Muscle of leg (tissue), 11 donors: ENCODE results near the gene CALCOCO1. TPM values are rescaled to one million over a fixed set of nuclear protein-coding genes. Genes with fewer than 3 reads are reported as not detected.
A peak's percentile ranks its signal among the peaks of the same experiment; 100 is the strongest.
"Not testable (repeated sequence)": the region's sequence is repeated elsewhere in the genome, so short reads cannot be mapped to it uniquely, and the experiment has no call there.

ENCODE experiments used
- DNase-seq: peaks from one replicate; pipeline ENCODE4 v3.0.0; 2013
- H3K27ac ChIP-seq: one replicate; pipeline ENCODE4 v1.5.1; 2013; ENCODE audit warnings: mild to moderate bottlenecking, low read length, control low read depth
- H3K27me3 ChIP-seq: one replicate; pipeline ENCODE4 v1.6.1; 2013; ENCODE audit warnings: low read length; ENCODE audit not compliant: control insufficient read depth, insufficient read depth
- H3K36me3 ChIP-seq: one replicate; pipeline ENCODE4 v1.6.1; 2013; ENCODE audit warnings: low read length; ENCODE audit not compliant: control insufficient read depth, insufficient read depth
- H3K4me1 ChIP-seq: one replicate; pipeline ENCODE4 v1.6.1; 2013; ENCODE audit warnings: low read length; ENCODE audit not compliant: control insufficient read depth, insufficient read depth
- H3K4me3 ChIP-seq: one replicate; pipeline ENCODE4 v1.5.1; 2013; ENCODE audit warnings: low read length, control low read depth
- H3K9me3 ChIP-seq: replicated peaks from 2 replicates; pipeline ENCODE4 v1.6.1; 2013; ENCODE audit warnings: low read depth, low read length; ENCODE audit not compliant: control insufficient read depth
- whole genome bisulfite sequencing: methylation state at CpG from one replicate; pipeline ENCODE4 v1.1.5; 2013; ENCODE audit warnings: missing lambda C conversion rate; ENCODE audit not compliant: insufficient coverage; 5-methylcytosine and 5-hydroxymethylcytosine counted together
- polyA plus RNA-seq, 8 donors: library from polyadenylated mRNA; unstranded; fragments of 120-200 nt; gene quantifications; one replicate each; pipeline versions ENCODE4 v1.2.1 to v1.2.3, GENCODE V29; 2013; ENCODE audit warnings: inconsistent platforms in 1 of 8, low replicate concordance in 1 of 8; ENCODE audit not compliant: insufficient read length in 8 of 8, insufficient read depth in 1 of 8
- total RNA-seq: library from RNA; stranded (reverse); fragments of 120-200 nt; gene quantifications from one replicate; pipeline ENCODE4 v1.2.4, GENCODE V29; 2013

CALCOCO1 gene
- total and polyA plus RNA-seq, 9 donors, result 65.9 to 96.6 (median 77.5) TPM

DNA sequence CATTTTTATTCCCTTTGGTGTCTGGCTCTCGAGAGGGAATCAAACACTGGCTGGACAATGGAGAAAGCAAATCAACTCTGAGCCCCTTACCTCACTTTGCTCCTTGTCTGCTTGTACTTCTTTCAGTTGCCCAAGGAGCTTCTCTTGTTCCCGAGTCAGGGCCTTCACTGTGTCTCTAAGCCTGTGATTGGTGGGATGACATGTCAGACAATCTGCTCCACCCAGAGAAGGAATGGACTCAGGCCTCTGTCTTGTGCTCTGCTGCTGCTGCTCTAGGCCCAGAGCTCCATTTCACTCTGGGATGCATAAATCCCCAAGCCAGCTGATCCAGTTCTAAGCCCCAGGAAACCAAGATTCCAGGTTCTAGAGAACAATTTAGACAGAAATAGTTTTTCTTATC lies 7.6 kb downstream of the CALCOCO1 start:
- H3K4me1 ChIP-seq, result no peaks in the 10 kb centered on the region
- no peaks in the 10 kb centered on the region for H3K9me3 ChIP-seq
- WGBS, result no CpG with 5 or more reads among the region's 2 CpGs
- DNase-seq, result no peak
- peaks cover 69% of the 10 kb centered on the region for H3K36me3 ChIP-seq
- H3K4me3 ChIP-seq, result no peak overlapping the region
- no peaks in the 10 kb centered on the region for H3K27me3 ChIP-seq
- H3K27ac ChIP-seq, result no peak overlapping the region

DNA sequence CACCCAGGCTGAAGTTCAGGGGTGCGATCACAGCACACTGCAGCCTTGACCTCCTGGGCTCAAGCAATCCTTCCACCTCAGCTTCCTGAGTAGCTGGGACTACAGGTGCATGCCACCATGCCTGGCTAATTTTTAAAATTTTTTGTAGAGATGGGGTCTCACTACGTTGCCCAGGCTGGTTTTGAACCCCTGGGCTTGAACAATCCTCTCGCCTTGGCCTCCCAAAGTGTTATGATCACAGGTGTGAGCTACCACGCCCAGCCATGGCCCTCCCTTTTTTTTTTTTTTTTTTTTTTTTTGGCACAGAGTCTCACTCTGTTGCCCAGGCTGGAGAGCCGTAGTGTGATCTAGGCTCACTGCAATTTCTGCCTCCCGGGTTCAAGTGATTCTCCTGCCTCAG lies 8.7 kb downstream of the CALCOCO1 start:
- H3K9me3 ChIP-seq, H3K4me3 ChIP-seq, H3K27me3 ChIP-seq, H3K27ac ChIP-seq, H3K4me1 ChIP-seq, DNase-seq: not testable (repeated sequence)
- 100% methylated on average over 4 of the region's 6 CpGs for WGBS
- H3K36me3 ChIP-seq, result peaks cover 69% of the 10 kb centered on the region

DNA sequence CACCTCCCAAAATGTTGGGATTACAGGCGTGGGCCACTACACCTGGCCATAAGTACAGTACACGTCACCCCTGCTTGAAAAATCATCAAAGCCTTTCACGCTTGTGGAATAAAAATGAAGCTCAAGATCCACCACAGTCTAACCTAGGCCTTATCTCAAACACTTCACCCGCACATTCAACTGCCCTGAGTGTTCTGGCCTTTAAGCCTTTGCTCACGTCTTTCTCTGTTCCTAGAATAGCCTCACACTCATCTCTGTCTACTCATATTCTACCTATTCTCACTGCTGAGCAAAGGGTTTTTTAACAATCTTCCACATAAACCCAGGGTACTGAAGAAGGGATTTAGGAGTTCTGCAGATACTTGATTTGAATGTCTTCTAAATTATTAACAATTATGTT lies 9.9 kb downstream of the CALCOCO1 start:
- Histone ChIP-seq H3K27me3 (no peaks in the 10 kb centered on the region), H3K4me3 (no peak overlapping the region), H3K36me3 (peaks cover 72% of the 10 kb centered on the region), H3K27ac (no peak overlapping the region), H3K4me1 (no peaks in the 10 kb centered on the region), H3K9me3 (no peaks in the 10 kb centered on the region)
- no peak for DNase-seq
- 81% methylated on average over 5 of the region's 5 CpGs for WGBS

DNA sequence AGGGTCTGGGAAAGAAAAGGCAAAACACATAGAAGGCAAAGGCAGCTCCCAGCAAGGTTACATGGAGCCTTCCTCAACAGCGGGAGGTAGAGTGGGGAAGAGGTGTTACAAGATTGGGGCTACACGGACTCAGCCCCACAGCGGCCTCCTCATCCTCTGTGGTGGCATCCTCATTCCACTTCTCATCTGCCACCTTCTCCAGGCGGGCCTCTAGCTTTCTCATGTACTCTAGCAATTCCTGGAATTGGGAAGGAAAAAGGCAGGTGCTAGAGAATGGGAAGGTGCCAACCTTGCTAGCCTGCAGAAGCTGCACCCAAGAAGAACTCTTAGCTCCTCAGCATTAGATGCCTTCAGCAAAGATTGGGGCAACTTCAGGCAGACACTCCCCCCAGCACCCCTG lies 13.2 kb downstream of the CALCOCO1 start:
- WGBS, result no CpG with 5 or more reads among the region's 4 CpGs
- no peak overlapping the region for H3K4me3 ChIP-seq
- H3K27me3 ChIP-seq, result no peaks in the 10 kb centered on the region
- DNase-seq, result no peak
- H3K27ac ChIP-seq, result no peak overlapping the region
- H3K4me1 ChIP-seq, result no peaks in the 10 kb centered on the region
- peaks cover 60% of the 10 kb centered on the region for H3K36me3 ChIP-seq
- H3K9me3 ChIP-seq, result no peaks in the 10 kb centered on the region

DNA sequence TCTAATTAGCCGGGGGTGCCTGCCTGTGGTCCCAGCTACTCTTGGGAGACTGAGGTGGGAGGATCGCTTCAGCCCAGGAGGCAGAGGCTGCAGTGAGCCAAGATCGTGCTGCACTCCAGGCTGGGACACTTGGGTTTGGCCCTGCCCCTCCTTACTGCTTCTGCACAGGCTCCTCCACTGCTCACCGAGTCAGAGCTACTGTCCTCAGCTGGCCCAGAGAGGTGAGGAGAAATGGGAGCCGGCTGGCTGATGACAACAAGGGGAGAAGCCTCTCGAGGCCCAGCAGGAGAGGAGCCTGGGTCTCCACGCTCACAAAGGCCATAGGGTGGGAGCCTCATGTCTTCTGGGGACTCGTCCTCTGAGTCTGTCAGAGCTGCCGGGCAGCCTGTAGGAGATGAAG lies 13.7 kb downstream of the CALCOCO1 start:
- Histone ChIP-seq H3K4me3 (no peak overlapping the region), H3K9me3 (no peaks in the 10 kb centered on the region), H3K36me3 (peaks cover 58% of the 10 kb centered on the region), H3K4me1 (no peaks in the 10 kb centered on the region), H3K27me3 (no peaks in the 10 kb centered on the region), H3K27ac (no peak overlapping the region)
- WGBS, result 82% methylated on average over 7 of the region's 9 CpGs
- no peak for DNase-seq

DNA sequence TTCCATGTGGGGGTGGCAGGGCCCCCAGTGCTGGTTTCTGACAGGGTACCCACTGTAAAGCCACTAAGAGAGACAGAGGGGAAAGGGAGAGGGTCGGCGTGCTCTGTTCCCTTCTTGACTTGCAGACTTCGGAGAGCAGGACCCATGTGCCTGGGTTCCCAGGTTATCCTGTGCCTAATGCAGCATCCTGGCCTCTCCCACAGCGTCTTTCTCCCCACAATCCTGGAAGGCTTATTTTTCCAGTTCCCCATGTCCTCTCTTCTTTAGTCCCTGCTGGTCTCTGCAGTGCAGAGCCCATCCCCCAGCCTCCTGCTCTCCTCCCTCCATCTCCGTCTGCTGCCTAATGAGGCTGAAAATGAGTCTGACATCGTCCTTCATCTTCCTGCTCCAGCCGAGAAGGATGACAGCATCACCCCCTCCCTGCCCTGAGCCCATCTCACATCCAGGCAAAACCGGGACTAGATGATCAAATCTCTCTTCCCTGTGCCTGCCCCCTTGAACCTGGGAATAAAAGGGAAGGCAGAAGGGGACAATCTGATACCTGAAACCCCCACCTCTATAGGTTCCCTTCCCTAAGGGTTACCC lies 15.1 kb downstream of the CALCOCO1 start:
- Histone ChIP-seq H3K27me3 (peaks cover 6% of the 10 kb centered on the region), H3K9me3 (no peaks in the 10 kb centered on the region), H3K4me3 (no peak overlapping the region), H3K36me3 (peaks cover 56% of the 10 kb centered on the region), H3K27ac (no peak overlapping the region), H3K4me1 (no peaks in the 10 kb centered on the region)
- 51% methylated on average over 5 of the region's 8 CpGs for WGBS
- DNase-seq, result no peak

DNA sequence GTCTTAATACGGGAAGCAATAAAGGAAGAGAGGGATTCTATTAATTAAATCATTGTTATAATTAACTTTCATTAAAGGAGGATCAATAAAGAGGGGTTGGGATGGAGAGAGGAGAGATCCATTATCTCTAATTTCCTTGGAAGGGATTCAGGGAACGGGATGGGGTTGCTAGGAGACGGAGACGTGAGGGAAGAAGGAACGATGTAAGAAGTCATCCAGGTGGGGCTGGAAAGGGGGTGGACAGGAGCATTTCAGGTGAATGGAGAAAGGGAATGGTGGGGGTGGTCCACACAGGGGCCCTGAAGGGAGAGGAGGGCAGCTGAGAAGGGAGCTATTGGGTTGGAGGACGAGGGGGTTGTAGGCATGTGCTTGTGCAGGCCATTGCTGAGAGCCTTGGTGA lies 17.2 kb downstream of the CALCOCO1 start:
- Histone ChIP-seq H3K27ac (no peak overlapping the region), H3K9me3 (no peaks in the 10 kb centered on the region), H3K4me3 (no peak overlapping the region), H3K36me3 (peaks cover 38% of the 10 kb centered on the region), H3K27me3 (peaks cover 12% of the 10 kb centered on the region), H3K4me1 (no peaks in the 10 kb centered on the region)
- WGBS, result 42% methylated on average over 5 of the region's 6 CpGs
- DNase-seq, result no peak

DNA sequence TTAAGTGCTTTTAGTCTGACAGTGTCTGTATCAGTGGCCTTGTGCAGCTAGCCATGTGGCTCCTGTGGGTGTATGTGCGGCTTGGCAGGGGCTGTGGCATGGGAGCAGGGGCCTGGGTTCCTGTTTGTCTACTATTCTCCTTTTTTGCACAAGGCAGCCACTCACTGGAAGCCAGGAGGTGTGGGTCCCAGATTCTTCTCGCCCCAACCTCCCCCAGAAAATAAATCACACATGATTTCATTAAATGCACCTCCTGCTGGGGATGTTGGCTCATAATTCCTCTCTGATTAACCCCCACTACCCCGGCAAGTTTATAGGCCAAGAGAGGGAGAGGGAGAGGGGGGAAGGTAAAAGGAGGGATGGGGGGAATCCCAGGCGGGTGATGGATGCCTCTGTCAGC lies 17.6 kb downstream of the CALCOCO1 start:
- no peak for DNase-seq
- Histone ChIP-seq H3K4me3 (no peak overlapping the region), H3K36me3 (peaks cover 33% of the 10 kb centered on the region), H3K9me3 (no peaks in the 10 kb centered on the region), H3K27me3 (peaks cover 13% of the 10 kb centered on the region), H3K4me1 (no peaks in the 10 kb centered on the region), H3K27ac (no peak overlapping the region)
- WGBS, result no CpG with 5 or more reads among the region's 4 CpGs

DNA sequence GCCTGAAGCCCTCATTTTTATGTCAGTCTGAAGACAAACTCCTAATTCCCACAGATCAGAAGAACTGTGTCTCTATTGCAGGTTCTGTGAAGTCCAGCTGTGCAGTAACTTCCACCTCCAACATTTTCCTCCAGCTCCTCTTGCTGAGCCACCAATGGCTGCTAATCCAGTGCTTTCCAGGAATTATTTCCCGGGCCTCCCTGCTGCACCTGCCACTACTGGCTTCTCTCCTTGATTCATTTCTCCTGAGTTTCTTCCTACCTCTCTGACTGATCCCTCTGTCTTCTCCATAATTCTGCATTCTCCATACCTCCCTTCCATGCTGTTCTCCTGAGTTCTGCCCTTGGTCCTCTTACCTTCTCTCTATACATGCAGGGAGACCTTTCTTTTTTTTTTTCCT lies 21.2 kb downstream of the CALCOCO1 start:
- Histone ChIP-seq H3K36me3 (no peaks in the 10 kb centered on the region), H3K27me3 (peaks cover 25% of the 10 kb centered on the region), H3K9me3 (no peaks in the 10 kb centered on the region), H3K4me1 (peaks cover 2% of the 10 kb centered on the region), H3K27ac (no peak overlapping the region), H3K4me3 (no peak overlapping the region)
- WGBS, result 50% methylated on average over 1 of the region's 1 CpG
- no peak for DNase-seq

DNA sequence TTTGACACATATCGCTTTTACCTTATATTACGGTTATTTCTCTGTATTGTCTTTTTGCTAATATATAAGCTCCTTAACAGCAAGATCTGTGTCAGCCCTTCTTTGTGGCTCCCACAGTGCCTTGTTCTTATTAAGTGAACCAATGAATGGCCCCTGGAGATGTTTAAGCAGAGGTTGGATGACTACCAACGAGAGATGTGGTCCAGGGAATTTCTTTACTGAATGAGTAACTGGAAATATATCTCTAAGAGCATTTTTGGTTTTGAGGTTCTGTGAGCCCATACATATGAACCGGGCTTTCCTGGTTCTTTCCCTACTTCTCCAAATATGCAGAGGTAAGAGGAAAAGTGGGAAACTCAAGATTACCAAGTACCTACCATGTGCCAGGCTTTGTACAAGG lies 23.5 kb downstream of the CALCOCO1 start:
- H3K27me3 ChIP-seq, result peaks cover 35% of the 10 kb centered on the region
- peak; percentile 53 for DNase-seq

More for the DNA sequence above, 23.5 kb downstream of the CALCOCO1 start:
- H3K36me3 ChIP-seq, result no peaks in the 10 kb centered on the region
- H3K9me3 ChIP-seq, result no peaks in the 10 kb centered on the region
- peaks cover 2% of the 10 kb centered on the region for H3K4me1 ChIP-seq
- H3K4me3 ChIP-seq, result no peak overlapping the region
- H3K27ac ChIP-seq, result no peak overlapping the region
- WGBS, result no CpG with 5 or more reads among the region's 4 CpGs
